Activated naive CD8-positive, alpha-beta T cell treated with anti-CD3 and anti-CD28 coated beads, Interleukin-2, amount 10 ng/mL, durations not matched to agents 7 days and 5 days (primary cell): Measurements from ENCODE around the gene CFAP45. TPM values are rescaled to one million over a fixed set of nuclear protein-coding genes. Genes with fewer than 3 reads are reported as not detected.
A peak's percentile ranks its signal among the peaks of the same experiment; 100 is the strongest.

Experiments
- ATAC-seq: fragments of 150-1000 bp; cut with Tn5 transposase; one replicate; pipeline ENCODE4 v1.10.0; 2021; ENCODE audit warnings: low read depth, moderate library complexity
- POLR2A ChIA-PET: fragments of 350-600 bp; sonication (Branson Sonifier 250); formaldehyde crosslinking; loops from one replicate; lab custom pipeline; 2021; ENCODE audit warnings: antibody characterized with exemption; lab: Charles Lee
- DNase-seq: peaks from one replicate; pipeline ENCODE4 v3.0.0; 2021
- H3K27ac Mint-ChIP-seq: one replicate; pipeline ENCODE4 v1.8.0; 2022; ENCODE audit warnings: mild to moderate bottlenecking, mixed read lengths
- H3K27me3 Mint-ChIP-seq: one replicate; pipeline ENCODE4 v1.8.0; 2022; ENCODE audit warnings: mild to moderate bottlenecking, moderate library complexity, mixed read lengths
- H3K36me3 Mint-ChIP-seq: one replicate; pipeline ENCODE4 v1.8.0; 2021; ENCODE audit warnings: mild to moderate bottlenecking, mixed read lengths
- H3K4me1 Mint-ChIP-seq: one replicate; pipeline ENCODE4 v1.8.0; 2021; ENCODE audit warnings: mixed read lengths
- H3K4me3 Mint-ChIP-seq: one replicate; pipeline ENCODE4 v1.8.0; 2022; ENCODE audit warnings: mild to moderate bottlenecking, moderate library complexity, mixed read lengths
- H3K9me3 Mint-ChIP-seq: one replicate; pipeline ENCODE4 v1.8.0; 2021; ENCODE audit warnings: mixed read lengths
- total RNA-seq, 2 experiments: library from RNA; stranded (reverse); gene quantifications; one replicate each; pipeline ENCODE4 v1.2.3, GENCODE V29; 2021

Gene CFAP45
- total RNA-seq, 2 experiments from 2014 or later: 1.3 to 1.6 TPM

- ATAC-seq (no peak), DNase-seq (no peak)
- Mint-ChIP-seq H3K36me3 (peaks cover 12% of the 10 kb centered on the region), H3K4me1 (peaks cover 20% of the 10 kb centered on the region), H3K27ac (no peak overlapping the region), H3K9me3 (peaks cover 6% of the 10 kb centered on the region), H3K27me3 (peaks cover 28% of the 10 kb centered on the region), H3K4me3 (no peak overlapping the region)
- POLR2A ChIA-PET: no interaction called here
Observed at GRCh38 chr1:159832309-159832708, 67.7 kb downstream of the CFAP45 start.

GRCh38 chr1:159831412-159832141, 68.4 kb downstream of the CFAP45 start:
- Mint-ChIP-seq H3K27ac (no peak overlapping the region), H3K36me3 (peaks cover 12% of the 10 kb centered on the region), H3K4me1 (peaks cover 26% of the 10 kb centered on the region), H3K27me3 (peaks cover 28% of the 10 kb centered on the region), H3K9me3 (peaks cover 6% of the 10 kb centered on the region), H3K4me3 (no peak overlapping the region)
- DNase-seq (no peak), ATAC-seq (no peak)
- POLR2A ChIA-PET: no interaction called here

GRCh38 chr1:159830722-159831121, 69.2 kb downstream of the CFAP45 start:
- Mint-ChIP-seq H3K36me3 (peaks cover 12% of the 10 kb centered on the region), H3K4me1 (peaks cover 34% of the 10 kb centered on the region), H3K27me3 (peaks cover 26% of the 10 kb centered on the region), H3K9me3 (peaks cover 6% of the 10 kb centered on the region), H3K27ac (no peak overlapping the region), H3K4me3 (no peak overlapping the region)
- POLR2A ChIA-PET: no interaction called here
- ATAC-seq (no peak), DNase-seq (no peak)

- H3K36me3 Mint-ChIP-seq: peaks cover 12% of the 10 kb centered on the region
- H3K9me3 Mint-ChIP-seq: peaks cover 6% of the 10 kb centered on the region
- peaks cover 41% of the 10 kb centered on the region for H3K4me1 Mint-ChIP-seq
- ATAC-seq (no peak), DNase-seq (no peak)
- POLR2A ChIA-PET: no interaction called here
- H3K4me3 Mint-ChIP-seq: no peak overlapping the region
- no peak overlapping the region for H3K27ac Mint-ChIP-seq
- peaks cover 33% of the 10 kb centered on the region for H3K27me3 Mint-ChIP-seq
Observed at GRCh38 chr1:159829822-159830465, 70.0 kb downstream of the CFAP45 start.

GRCh38 chr1:159829273-159829634, 70.7 kb downstream of the CFAP45 start:
- Mint-ChIP-seq H3K4me3 (no peak overlapping the region), H3K4me1 (peaks cover 48% of the 10 kb centered on the region), H3K36me3 (peaks cover 12% of the 10 kb centered on the region), H3K27me3 (peaks cover 36% of the 10 kb centered on the region), H3K27ac (peak overlapping the region; percentile 10), H3K9me3 (peaks cover 6% of the 10 kb centered on the region)
- ATAC-seq (no peak), DNase-seq (no peak)
- POLR2A ChIA-PET: no interaction called here

- Mint-ChIP-seq H3K9me3 (peaks cover 6% of the 10 kb centered on the region), H3K4me1 (peaks cover 50% of the 10 kb centered on the region), H3K27ac (peak overlapping the region; percentile 10), H3K36me3 (peaks cover 12% of the 10 kb centered on the region), H3K4me3 (peak overlapping the region; percentile 5), H3K27me3 (peaks cover 42% of the 10 kb centered on the region)
- ATAC-seq (no peak), DNase-seq (no peak)
- POLR2A ChIA-PET: no interaction called here
Observed at GRCh38 chr1:159828581-159829272, 71.2 kb downstream of the CFAP45 start.

GRCh38 chr1:159828176-159828575, 71.8 kb downstream of the CFAP45 start:
- Mint-ChIP-seq H3K4me3 (peak overlapping the region; percentile 36), H3K27ac (no peak overlapping the region), H3K4me1 (peaks cover 50% of the 10 kb centered on the region), H3K36me3 (peaks cover 12% of the 10 kb centered on the region), H3K27me3 (peaks cover 46% of the 10 kb centered on the region), H3K9me3 (peaks cover 6% of the 10 kb centered on the region)
- POLR2A ChIA-PET: interaction anchor here (3.6 kb wide), 1 partner anchor 96 kb away, joined by 24 read pairs; the partner anchor contains the start of gene TAGLN2
- ATAC-seq (no peak), DNase-seq (no peak)

- Mint-ChIP-seq H3K4me1 (peaks cover 52% of the 10 kb centered on the region), H3K4me3 (peak overlapping the region; percentile 36), H3K27ac (peak overlapping the region; percentile 53), H3K9me3 (peaks cover 6% of the 10 kb centered on the region), H3K36me3 (peaks cover 12% of the 10 kb centered on the region), H3K27me3 (peaks cover 51% of the 10 kb centered on the region)
- no peak for DNase-seq
- POLR2A ChIA-PET: interaction anchor here (0.7 to 3.6 kb wide), 4 partner anchors 27 to 327 kb away, joined by 3 to 24 read pairs (median 4); partner anchors contain the start of gene TAGLN2
- peak; percentile 11 for ATAC-seq
Observed at GRCh38 chr1:159827549-159827948, 72.4 kb downstream of the CFAP45 start.

- peaks cover 6% of the 10 kb centered on the region for H3K9me3 Mint-ChIP-seq
- ATAC-seq (no peak), DNase-seq (no peak)
- peaks cover 56% of the 10 kb centered on the region for H3K27me3 Mint-ChIP-seq
- peak overlapping the region; percentile 53 for H3K27ac Mint-ChIP-seq
- peaks cover 12% of the 10 kb centered on the region for H3K36me3 Mint-ChIP-seq
- peaks cover 52% of the 10 kb centered on the region for H3K4me1 Mint-ChIP-seq
- POLR2A ChIA-PET: interaction anchor here (0.7 to 3.6 kb wide), 4 partner anchors 27 to 327 kb away, joined by 3 to 24 read pairs (median 4); partner anchors contain the start of gene TAGLN2
- H3K4me3 Mint-ChIP-seq: peak overlapping the region; percentile 36
Observed at GRCh38 chr1:159827102-159827490, 72.9 kb downstream of the CFAP45 start.

- Mint-ChIP-seq H3K27ac (peak within 1 kb of the TSS; percentile 53), H3K36me3 (peaks cover 12% of the 10 kb centered on the region), H3K9me3 (peaks cover 6% of the 10 kb centered on the region), H3K4me1 (peaks cover 52% of the 10 kb centered on the region), H3K27me3 (peaks cover 55% of the 10 kb centered on the region), H3K4me3 (peak within 1 kb of the TSS; percentile 36)
- peak; percentile 85 for ATAC-seq
- POLR2A ChIA-PET: interaction anchor here (1.7 to 3.6 kb wide), 2 partner anchors 28 to 97 kb away, joined by 5 to 24 read pairs; partner anchors contain the start of gene TAGLN2
- peak; percentile 72 for DNase-seq
Observed at GRCh38 chr1:159826441-159827101, 73.4 kb downstream of the CFAP45 start, which contains the start of gene SLAMF8. SLAMF8 (plus strand) TSS chr1:159826873; CDS start chr1:159826899, 26 bp downstream.

- POLR2A ChIA-PET: interaction anchor here (0.7 to 3.6 kb wide), 3 partner anchors 26 to 98 kb away, joined by 3 to 24 read pairs (median 5); partner anchors contain the start of gene TAGLN2
- peaks cover 12% of the 10 kb centered on the region for H3K36me3 Mint-ChIP-seq
- peak; percentile 7 for ATAC-seq
- peaks cover 56% of the 10 kb centered on the region for H3K27me3 Mint-ChIP-seq
- H3K27ac Mint-ChIP-seq: peak overlapping the region; percentile 63
- peaks cover 53% of the 10 kb centered on the region for H3K4me1 Mint-ChIP-seq
- H3K4me3 Mint-ChIP-seq: peak overlapping the region; percentile 36
- peaks cover 6% of the 10 kb centered on the region for H3K9me3 Mint-ChIP-seq
- no peak for DNase-seq
Observed at GRCh38 chr1:159825564-159825963, 74.4 kb downstream of the CFAP45 start.

GRCh38 chr1:159823406-159823805, 76.6 kb downstream of the CFAP45 start:
- Mint-ChIP-seq H3K36me3 (peaks cover 6% of the 10 kb centered on the region), H3K27me3 (peaks cover 49% of the 10 kb centered on the region), H3K27ac (no peak overlapping the region), H3K4me3 (no peak overlapping the region), H3K4me1 (peaks cover 46% of the 10 kb centered on the region), H3K9me3 (peaks cover 4% of the 10 kb centered on the region)
- POLR2A ChIA-PET: no interaction called here
- DNase-seq (no peak), ATAC-seq (no peak)
